Gastroesophageal sphincter (tissue), 4 donors: ENCODE measurements around the gene DOCK2. TPM values are rescaled to one million over a fixed set of nuclear protein-coding genes. Genes with fewer than 3 reads are reported as not detected.

ENCODE experiments used
- ATAC-seq: fragments of 150-250 bp; one replicate; pipeline ENCODE4 v1.9.1; 2016; ENCODE audit warnings: mild to moderate bottlenecking, moderate library complexity
- H3K27ac ChIP-seq, 4 donors: fragments of 200-600 bp; sonication (generic) in 3 of 4; 1 replicate in 3 of 4; 2 replicates in 1 of 4; pipeline ENCODE4 v1.5.1; 2016 to 2019
- H3K27me3 ChIP-seq: fragments of 200-600 bp; sonication (generic); one replicate; pipeline ENCODE4 v1.5.1; 2019
- H3K36me3 ChIP-seq, 2 donors: fragments of 200-600 bp; sonication (generic); one replicate each; pipeline ENCODE4 v1.5.1; 2019; ENCODE audit warnings: control low read depth in 1 of 2
- H3K4me1 ChIP-seq, 3 donors: fragments of 200-600 bp; sonication (generic); 1 replicate in 2 of 3; 2 replicates in 1 of 3; pipeline ENCODE4 v1.5.1; 2016 to 2019; ENCODE audit warnings: control low read depth in 2 of 3
- H3K4me3 ChIP-seq, 2 donors: fragments of 200-600 bp; sonication (generic); one replicate each; pipeline ENCODE4 v1.5.1; 2019; ENCODE audit warnings: mild to moderate bottlenecking in 1 of 2, moderate library complexity in 1 of 2
- H3K9me3 ChIP-seq, 3 donors: fragments of 200-600 bp; sonication (generic); one replicate each; pipeline ENCODE4 v1.5.1; 2017 to 2019; ENCODE audit warnings: control low read depth in 2 of 3
- EP300 ChIP-seq: sonication (generic); formaldehyde crosslinking; IDR thresholded peaks from one replicate; pipeline ENCODE4 v1.6.1; 2017; ENCODE audit warnings: antibody characterized with exemption, mild to moderate bottlenecking
- POLR2A ChIP-seq, 2 donors: fragments of 450-650 bp; IDR thresholded peaks; one replicate each; pipeline ENCODE4 v1.6.1; 2017; ENCODE audit warnings: antibody characterized with exemption in 2 of 2, mild to moderate bottlenecking in 2 of 2, moderate library complexity in 1 of 2
- POLR2AphosphoS5 ChIP-seq: sonication (generic); formaldehyde crosslinking; IDR thresholded peaks from one replicate; pipeline ENCODE4 v1.6.1; 2017; ENCODE audit warnings: antibody characterized with exemption
- WGBS, 2 donors: methylation state at CpG; one replicate each; pipeline ENCODE4 v1.1.5; 2018; ENCODE audit warnings: low coverage in 1 of 2; 5-methylcytosine and 5-hydroxymethylcytosine counted together
- total RNA-seq, 4 donors: library from RNA; depleted of rRNA; stranded (reverse); fragments of >200 nt; gene quantifications; one replicate each; pipeline ENCODE4 v1.1.0, GENCODE V29; 2016
- TF ChIP-seq, protein P1 (sequence below), 4 experiments: fragments of 200-600 bp in 2 of 4; fragments of 450-650 bp in 2 of 4; sonication (generic) in 1 of 4; IDR thresholded peaks; one replicate each; pipeline ENCODE4 v1.5.1; 2017 to 2019; ENCODE audit warnings: antibody characterized with exemption in 4 of 4, mild to moderate bottlenecking in 2 of 4, moderate library complexity in 2 of 4

The DOCK2 gene
- total RNA-seq, 4 donors from 2014 or later, result 9.3 to 20.6 (median 11.8) TPM

DNA sequence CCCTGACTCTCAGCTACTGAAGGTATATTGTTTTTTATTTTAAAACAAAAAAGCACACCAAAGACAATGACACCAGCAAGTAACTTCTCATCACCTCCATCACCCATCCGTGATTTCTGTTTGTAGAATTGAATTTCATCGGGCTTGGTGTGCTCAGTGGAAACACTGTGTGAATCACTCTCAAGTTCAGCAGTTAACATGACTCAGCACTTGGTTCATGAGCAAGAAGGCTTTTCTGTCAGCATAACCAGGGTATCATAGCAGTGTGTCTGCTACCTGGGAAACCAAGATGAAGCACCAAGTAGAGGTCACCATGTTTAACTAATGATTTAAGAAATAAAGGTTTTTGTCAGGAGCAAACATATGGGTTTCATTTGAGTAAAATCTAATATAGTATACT, 219.5 kb downstream of the DOCK2 start:
- Histone ChIP-seq H3K27me3 (no peaks in the 10 kb centered on the region), H3K36me3 (no peaks in the 10 kb centered on the region), H3K4me3 (no peak overlapping the region), H3K9me3 (no peaks in the 10 kb centered on the region), H3K27ac (no peak overlapping the region), H3K4me1 (no peaks in the 10 kb centered on the region)
- WGBS, 2 donors, result 67% methylated on average over 2 of the region's 2 CpGs; no CpG with 5 or more reads in 1 of the 2 donors
- no peak for ATAC-seq
- no peak for TF ChIP-seq EP300
- no peak for TF ChIP-seq POLR2A (IDR thresholded peaks at IDR 0.05)
- TF ChIP-seq, protein P1, sequence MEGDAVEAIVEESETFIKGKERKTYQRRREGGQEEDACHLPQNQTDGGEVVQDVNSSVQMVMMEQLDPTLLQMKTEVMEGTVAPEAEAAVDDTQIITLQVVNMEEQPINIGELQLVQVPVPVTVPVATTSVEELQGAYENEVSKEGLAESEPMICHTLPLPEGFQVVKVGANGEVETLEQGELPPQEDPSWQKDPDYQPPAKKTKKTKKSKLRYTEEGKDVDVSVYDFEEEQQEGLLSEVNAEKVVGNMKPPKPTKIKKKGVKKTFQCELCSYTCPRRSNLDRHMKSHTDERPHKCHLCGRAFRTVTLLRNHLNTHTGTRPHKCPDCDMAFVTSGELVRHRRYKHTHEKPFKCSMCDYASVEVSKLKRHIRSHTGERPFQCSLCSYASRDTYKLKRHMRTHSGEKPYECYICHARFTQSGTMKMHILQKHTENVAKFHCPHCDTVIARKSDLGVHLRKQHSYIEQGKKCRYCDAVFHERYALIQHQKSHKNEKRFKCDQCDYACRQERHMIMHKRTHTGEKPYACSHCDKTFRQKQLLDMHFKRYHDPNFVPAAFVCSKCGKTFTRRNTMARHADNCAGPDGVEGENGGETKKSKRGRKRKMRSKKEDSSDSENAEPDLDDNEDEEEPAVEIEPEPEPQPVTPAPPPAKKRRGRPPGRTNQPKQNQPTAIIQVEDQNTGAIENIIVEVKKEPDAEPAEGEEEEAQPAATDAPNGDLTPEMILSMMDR (IDR thresholded peaks at IDR 0.05), result no peak
- no peak for TF ChIP-seq POLR2AphosphoS5

DNA sequence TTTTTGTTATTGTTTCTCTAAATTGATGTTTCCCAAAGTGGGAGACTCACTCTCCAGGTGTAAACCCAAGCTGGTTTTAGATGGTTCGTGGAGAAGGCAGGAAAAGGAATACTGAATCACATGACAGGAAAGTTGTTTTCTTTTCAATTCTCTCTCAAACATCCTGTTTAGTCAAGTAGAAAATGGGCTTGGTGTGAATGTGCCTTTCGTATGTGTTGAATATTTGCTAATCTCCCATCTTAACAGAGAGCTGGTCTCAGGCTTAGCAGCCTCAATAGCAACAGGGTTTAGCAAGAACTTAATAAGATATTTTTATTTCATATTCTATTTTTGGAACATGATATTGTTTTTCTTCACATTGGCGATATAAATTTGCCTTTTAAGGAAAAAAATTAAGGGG, 223.5 kb downstream of the DOCK2 start:
- WGBS, 2 donors, result 58 to 69% methylated on average over 3 of the region's 3 CpGs
- ATAC-seq, result no peak
- TF ChIP-seq POLR2A (IDR thresholded peaks at IDR 0.05), result no peak
- TF ChIP-seq, protein P1 (IDR thresholded peaks at IDR 0.05), result no peak
- no peak for TF ChIP-seq POLR2AphosphoS5
- no peak for TF ChIP-seq EP300

DNA sequence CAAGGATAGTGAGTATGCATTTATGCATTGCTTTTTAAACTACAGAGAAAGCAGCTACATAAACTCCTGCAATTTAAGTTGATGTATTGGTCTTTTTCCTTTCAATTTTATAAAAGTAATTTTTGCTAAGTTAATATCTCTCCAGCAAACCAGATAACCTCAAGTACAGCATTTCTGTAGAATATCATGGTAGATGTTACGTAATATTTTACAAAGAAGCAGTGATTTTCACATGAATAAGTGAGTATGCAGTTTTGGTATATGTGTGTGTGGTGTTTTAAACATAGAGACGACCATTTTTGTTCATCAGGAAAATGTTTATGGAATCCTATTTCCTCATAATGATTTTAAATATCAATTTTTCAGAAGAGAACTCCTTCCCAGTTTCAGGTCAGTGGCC, 224.4 kb downstream of the DOCK2 start:
- H3K27me3 ChIP-seq, result no peaks in the 10 kb centered on the region
- no peaks in the 10 kb centered on the region for H3K4me1 ChIP-seq
- H3K4me3 ChIP-seq, result no peak overlapping the region
- no peaks in the 10 kb centered on the region for H3K9me3 ChIP-seq
- no peak overlapping the region for H3K27ac ChIP-seq
- no peak for ATAC-seq
- no peaks in the 10 kb centered on the region for H3K36me3 ChIP-seq
- no peak for TF ChIP-seq POLR2A (IDR thresholded peaks at IDR 0.05)
- TF ChIP-seq, protein P1 (IDR thresholded peaks at IDR 0.05), result no peak
- no peak for TF ChIP-seq POLR2AphosphoS5
- TF ChIP-seq EP300, result no peak
- WGBS, 2 donors, result 53 to 71% methylated on average over 2 of the region's 2 CpGs

More for the DNA sequence above, 223.5 kb downstream of the DOCK2 start:
- no peaks in the 10 kb centered on the region for H3K27me3 ChIP-seq
- H3K4me1 ChIP-seq, result no peaks in the 10 kb centered on the region
- H3K27ac ChIP-seq, result no peak overlapping the region
- no peaks in the 10 kb centered on the region for H3K9me3 ChIP-seq
- H3K4me3 ChIP-seq, result no peak overlapping the region
- no peaks in the 10 kb centered on the region for H3K36me3 ChIP-seq

DNA sequence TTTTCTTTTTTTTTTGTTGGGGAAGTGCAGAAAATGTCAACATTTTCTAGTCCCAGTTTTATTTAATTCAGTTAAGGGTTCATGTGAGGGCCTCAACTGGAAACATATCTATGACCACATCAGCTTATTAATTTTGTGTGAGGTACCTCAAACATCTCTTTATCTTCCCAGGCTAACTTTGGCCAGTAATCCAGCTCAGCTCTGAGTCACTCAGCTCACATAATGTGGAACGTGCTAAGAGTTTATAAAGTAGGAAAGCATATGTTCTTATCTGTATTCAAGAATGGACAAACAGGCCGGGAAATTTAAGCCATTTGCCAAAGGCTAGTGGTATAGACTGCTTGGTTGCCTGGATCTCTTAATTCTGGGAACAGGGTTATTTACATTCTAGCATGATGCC, 224.9 kb downstream of the DOCK2 start:
- H3K27ac ChIP-seq, result no peak overlapping the region
- 55 to 88% methylated on average over 1 to 2 of the region's 2 CpGs for WGBS, 2 donors
- H3K4me1 ChIP-seq, result no peaks in the 10 kb centered on the region
- no peak for ATAC-seq
- TF ChIP-seq, protein P1 (IDR thresholded peaks at IDR 0.05), result no peak
- TF ChIP-seq EP300 (no peak), POLR2A (IDR thresholded peaks at IDR 0.05) (no peak), POLR2AphosphoS5 (no peak)
- no peak overlapping the region for H3K4me3 ChIP-seq
- H3K27me3 ChIP-seq, result no peaks in the 10 kb centered on the region
- H3K9me3 ChIP-seq, result no peaks in the 10 kb centered on the region
- no peaks in the 10 kb centered on the region for H3K36me3 ChIP-seq

DNA sequence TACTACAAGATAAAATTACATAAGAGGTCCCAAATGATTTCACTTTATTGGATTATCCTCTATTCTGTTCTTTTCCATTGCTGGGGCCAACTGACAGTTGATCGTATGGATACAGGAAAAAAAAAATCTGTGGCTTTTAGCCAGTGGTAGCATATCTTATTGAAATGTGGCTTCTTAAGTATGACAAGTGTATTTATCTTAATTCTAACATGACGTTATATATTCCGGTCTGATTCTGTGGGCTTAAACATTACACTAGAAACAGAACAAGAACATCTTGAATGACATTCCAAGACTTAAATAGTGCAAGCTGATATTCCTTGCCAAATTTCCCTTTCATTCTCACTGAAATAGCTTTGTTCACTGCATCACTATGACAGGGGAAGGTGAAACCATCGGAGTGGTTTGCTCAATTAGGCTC, 225.3 kb downstream of the DOCK2 start:
- no peaks in the 10 kb centered on the region for H3K27me3 ChIP-seq
- TF ChIP-seq EP300, result no peak
- no peak for TF ChIP-seq POLR2AphosphoS5
- TF ChIP-seq, protein P1 (IDR thresholded peaks at IDR 0.05), result no peak
- no peak for TF ChIP-seq POLR2A (IDR thresholded peaks at IDR 0.05)
- ATAC-seq, result no peak
- H3K4me1 ChIP-seq, result no peaks in the 10 kb centered on the region
- no peak overlapping the region for H3K27ac ChIP-seq
- H3K4me3 ChIP-seq, result no peak overlapping the region
- no peaks in the 10 kb centered on the region for H3K36me3 ChIP-seq
- WGBS, 2 donors, result 27 to 72% methylated on average over 4 of the region's 4 CpGs
- no peaks in the 10 kb centered on the region for H3K9me3 ChIP-seq
